ENCODE measurements around the gene GNAQ.

Gene GNAQ

DNA sequence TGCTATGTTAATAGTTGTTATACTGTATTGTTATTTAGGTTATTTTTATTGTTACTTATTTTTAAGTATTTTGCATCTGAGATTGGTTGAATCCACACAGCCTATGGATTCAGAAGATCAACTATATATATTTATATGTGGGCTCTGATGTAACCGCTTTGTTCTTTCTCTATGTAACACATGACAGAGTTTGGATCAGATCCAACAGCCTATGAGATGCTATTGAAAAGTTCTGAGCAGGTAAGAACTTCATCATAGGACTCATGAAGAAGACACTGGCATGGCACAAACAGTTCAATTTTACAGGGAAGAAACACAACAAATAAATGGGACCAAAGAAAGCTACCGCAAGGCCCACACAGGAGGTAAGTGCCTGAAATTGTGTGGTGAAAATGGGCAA, 93.4 kb downstream of the GNAQ start:
- no peak for ATAC-seq

DNA sequence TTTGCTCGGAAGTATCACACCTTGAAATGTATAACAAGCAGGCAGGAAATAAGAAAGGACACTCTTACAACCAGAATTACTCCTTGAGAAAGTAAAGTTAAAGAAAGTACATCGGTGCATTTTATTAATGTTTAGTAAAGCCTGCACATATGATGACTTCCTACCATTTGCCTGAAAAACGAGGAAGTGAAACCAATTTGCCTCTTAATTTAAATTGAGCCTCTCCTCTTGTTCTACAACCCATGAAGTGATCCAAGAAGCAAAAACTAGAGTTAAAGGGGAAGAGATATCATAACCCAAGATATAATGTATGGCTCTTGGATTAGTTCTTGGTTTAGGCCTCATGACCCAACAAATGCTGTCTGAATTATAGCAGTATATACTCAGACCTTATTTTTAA, 95.6 kb downstream of the GNAQ start:
- ATAC-seq: no peak

DNA sequence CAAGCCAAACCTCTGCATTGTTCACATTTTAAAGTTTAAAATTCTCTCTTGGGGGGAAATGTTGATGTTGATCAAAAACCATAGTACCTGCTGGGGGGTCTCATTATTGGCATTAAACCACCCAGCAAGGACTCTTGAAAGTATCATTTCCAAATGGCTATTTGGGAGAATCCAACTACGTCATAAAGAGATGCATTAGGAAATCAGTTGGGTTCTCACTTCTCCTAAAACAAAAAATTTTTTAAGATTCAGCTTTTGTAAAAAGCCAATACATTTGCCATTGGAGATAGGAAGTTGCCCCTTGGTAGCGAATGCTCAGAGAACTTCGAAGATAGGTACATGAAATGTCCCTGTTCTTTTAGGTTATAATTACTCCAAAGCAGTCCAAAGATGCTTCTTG, 96.4 kb downstream of the GNAQ start:
- no peak for ATAC-seq

GRCh38 chr9:77933976-77934375, 97.6 kb downstream of the GNAQ start:
- no peak for ATAC-seq

DNA sequence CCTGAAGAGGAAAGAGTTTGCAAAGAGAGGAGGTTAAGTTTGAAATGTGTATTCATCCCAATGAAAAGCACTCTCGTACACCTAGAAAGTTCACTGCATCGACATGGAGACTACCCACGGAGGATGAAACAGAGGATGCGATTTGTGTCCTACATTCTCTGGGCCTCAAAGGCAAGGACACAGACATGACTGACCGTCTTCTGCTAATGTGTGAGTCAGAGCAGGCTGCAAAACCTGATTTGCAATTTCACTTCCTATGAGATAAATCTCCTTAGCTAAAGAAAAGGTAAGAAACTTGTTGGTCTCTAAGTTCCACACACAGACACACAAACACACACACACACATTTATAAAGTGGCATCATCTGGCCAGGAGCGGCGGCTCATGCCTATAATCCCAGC, 98.6 kb downstream of the GNAQ start:
- ATAC-seq: no peak

- no peak for ATAC-seq
Observed at GRCh38 chr9:77929942-77930341, 101.7 kb downstream of the GNAQ start.

GRCh38 chr9:77927265-77927664, 104.3 kb downstream of the GNAQ start:
- ATAC-seq: no peak

DNA sequence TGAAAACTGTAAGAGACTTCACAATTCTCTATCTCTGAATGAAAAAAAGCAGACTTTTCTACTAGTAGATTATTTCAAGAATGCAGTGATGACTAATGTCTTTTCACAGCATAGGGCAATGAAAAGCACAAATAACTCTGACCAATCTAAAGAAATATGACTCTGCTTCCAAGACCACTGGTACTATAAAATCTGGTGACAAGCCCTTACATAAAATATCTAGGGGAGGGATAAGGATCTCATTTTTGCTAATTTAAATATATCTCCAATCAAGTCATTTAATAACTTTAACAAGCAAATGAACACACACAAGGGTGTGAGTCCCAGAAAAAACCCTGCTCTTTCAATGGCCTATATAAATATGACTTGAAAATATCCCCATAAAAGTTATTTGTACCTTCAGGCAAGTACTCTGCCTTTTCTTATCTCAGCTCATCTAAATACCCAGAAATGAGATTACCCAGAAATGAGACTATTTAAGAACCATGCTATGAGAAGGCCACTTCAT, 105.2 kb downstream of the GNAQ start:
- ATAC-seq: peak; percentile 82 to 86

DNA sequence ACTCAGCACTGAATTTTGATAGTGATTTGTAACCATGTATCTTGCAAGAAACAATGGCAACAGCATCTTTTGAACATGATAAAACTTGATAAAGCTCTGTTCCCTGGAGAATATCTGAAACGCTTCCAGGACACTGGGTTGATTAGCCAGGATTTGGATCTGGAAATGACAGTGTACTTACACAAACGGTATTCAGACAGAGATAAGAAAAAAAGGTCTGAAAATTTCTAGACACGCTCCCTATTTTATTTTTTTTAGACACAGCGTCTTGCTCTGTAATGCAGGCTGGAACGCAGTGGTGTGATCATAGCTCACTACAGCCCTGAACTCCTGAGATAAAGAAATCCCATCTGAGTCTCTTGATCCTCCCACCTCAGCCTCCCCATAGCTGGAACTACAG, 109.0 kb downstream of the GNAQ start:
- ATAC-seq: no peak

GRCh38 chr9:77917800-77918199, 113.8 kb downstream of the GNAQ start:
- no peak for ATAC-seq

DNA sequence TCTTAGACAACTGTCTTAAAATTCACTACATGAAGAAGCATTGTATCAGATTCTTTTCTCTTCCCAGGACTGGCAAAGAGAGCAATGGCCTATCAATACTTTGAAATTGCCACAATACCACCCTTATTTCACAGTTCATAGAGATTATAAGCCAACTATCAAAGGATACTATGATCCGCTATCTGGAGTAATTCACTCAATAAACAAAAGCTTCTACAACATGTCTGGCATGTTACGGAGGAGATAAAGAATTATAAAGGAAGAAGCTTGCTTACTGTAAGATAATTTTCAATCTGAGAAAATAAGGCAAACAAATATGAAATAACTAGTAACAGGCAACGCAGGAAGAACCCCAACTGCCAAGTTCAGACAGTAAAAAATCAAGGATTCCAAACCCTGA, 114.8 kb downstream of the GNAQ start:
- no peak for ATAC-seq

- ATAC-seq: peak in 1 of 2 donors; percentile 58
Observed at GRCh38 chr9:77916410-77916819, 115.2 kb downstream of the GNAQ start.

DNA sequence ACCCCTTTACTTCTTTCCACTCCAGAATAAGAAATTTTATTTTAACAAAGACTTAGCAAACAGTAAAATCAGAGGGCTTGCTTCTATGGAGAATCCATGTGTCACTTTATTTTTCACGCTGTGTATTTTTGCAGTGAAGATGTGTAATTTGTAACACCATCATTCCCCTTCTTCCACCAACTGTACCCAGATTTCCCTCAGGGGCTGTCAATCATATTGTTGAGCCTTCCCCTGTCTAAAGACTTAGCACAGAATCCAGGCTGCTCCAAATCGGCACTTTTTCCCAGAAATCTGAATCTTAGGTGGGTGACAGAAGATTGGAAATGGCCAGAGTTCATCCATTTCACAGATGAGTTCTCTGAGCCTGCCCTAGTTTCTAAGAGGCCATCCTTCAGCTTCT, 115.9 kb downstream of the GNAQ start:
- no peak for ATAC-seq

- ATAC-seq: no peak
Observed at GRCh38 chr9:77912895-77913693, 118.5 kb downstream of the GNAQ start.

- no peak for ATAC-seq
Observed at GRCh38 chr9:77911928-77912327, 119.7 kb downstream of the GNAQ start.

DNA sequence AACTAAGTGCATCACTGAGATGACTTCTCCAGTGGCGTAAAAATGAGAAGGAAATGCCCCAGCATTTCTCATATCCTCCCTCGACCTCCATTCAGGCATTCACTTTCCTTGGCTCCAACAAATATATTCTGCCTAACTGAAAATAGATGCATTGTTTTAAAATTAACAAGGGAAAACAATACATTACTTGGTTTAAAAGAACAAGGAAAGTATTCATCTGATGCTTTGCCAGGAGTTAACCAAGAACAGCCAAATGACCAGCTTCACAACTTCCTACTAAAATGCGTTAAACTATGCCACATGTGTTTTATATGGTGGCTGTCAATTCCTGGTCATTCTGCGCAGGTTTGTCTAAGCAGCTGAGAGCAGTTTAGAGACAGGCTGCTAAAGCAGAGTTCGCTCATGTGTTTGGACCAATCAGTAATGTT, 121.4 kb downstream of the GNAQ start:
- no peak for ATAC-seq

DNA sequence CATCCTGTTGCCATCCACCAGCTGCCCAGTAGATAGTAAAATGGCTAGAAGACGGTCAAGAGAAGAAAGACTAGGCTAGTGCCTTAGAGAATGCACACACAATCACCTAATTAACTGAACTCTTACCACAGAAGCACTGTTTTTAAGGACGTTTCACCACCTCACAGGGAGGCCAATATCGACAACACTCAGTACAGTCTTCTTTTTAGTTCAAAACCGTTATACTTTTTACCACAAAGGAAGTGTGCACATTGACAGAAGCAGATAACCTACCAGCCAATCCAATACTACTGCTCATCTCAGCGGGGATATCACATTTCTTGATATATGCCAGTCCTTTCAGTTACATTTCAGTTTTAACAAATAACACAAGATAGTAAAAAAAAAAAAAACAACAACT, 122.3 kb downstream of the GNAQ start:
- ATAC-seq: peak; percentile 79 to 90

DNA sequence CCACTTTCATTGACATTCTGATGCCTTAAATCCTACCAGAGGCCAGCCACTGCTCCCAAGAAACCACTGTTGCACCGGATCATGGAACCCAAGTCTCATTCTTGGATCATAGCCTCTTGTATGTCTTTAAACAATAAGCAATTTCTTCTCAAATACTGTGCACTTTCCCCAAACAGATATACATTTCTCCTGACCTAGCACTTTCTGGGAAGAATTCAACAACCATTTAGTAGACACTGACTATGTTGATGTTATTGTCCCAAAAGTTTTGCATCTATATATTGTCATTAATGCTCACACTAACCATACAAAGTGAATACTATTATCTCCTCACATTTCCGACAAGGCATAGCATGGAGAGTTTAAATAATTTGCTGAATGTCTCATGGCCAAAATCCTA, 123.3 kb downstream of the GNAQ start:
- no peak for ATAC-seq

DNA sequence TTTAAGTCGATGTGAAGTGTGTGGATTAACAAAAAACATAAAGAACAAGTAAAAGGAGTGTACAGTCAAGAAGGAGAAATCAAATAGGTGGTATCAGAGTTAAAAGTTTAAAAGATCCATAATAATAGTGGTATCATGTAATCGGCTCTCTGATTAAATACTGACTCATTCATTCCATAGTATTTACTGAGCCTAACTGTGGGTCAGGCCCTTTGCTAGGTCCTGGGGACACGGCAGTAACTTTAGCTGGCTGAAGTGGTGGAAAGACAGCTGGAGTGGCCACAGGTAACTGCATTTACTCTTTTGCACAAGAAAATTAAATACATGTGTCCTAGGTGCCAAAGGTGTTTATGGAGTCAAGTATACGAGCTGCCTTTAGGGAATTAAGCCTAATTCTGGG, 124.0 kb downstream of the GNAQ start:
- no peak for ATAC-seq

DNA sequence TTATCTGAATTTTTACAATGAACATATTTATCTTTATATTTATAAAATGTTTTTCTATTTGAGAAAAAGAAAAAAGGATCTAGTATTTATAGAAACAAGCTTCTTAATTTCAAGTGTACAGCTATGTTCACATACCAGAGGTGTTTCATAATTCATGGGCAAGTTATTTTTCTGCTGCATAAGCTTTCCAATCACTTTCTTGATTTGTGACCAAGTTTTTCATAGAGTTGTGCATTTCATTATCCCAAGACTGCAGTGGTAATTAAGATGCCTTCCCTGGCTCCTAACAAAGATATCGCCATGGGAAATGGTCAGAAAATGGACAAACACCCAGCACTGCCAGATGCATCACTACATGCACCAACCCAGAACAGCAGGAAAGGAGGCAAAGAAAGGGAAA, 124.6 kb downstream of the GNAQ start:
- no peak for ATAC-seq

DNA sequence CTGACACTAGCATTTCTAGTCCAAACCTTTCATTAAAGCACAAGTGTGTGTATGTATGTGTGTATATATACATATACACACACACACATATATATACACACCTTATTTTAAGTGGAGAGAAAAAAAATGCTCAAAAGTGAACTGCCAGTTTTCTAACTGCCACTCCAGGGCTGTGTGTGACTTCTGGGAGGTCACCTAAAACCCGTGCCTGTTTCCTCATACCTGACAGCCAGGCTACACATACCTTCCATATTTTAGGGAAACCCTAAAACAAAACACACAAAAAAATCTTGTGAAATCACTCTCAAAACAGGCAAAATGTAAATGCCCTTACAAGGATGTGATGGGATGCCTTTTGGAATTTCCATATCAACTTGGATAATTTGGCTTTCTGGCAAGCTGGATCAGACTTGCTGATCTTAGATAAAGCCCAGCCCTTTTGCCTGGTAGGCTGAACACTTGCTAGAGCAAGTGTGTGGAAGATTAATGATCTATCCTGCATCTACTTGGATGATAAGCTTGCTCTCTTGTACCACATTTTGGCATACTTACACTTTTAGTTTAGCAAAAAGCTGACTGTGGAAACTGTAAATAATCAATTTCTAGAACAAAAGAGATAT, 127.8 kb downstream of the GNAQ start:
- no peak for ATAC-seq

GRCh38 chr9:77901771-77902170, 129.8 kb downstream of the GNAQ start:
- ATAC-seq: no peak

- ATAC-seq: no peak
Observed at GRCh38 chr9:77901018-77901417, 130.6 kb downstream of the GNAQ start.

GRCh38 chr9:77899679-77900354, 131.8 kb downstream of the GNAQ start:
- ATAC-seq: peak; percentile 38 to 64

Data from activated CD4-positive, CD25-positive, alpha-beta regulatory T cell treated with anti-CD3 and anti-CD28 coated beads, Interleukin-2, amount 50 U/mL, for 24 hours (primary cell).